ENCODE measurements around the gene NEK9. TPM values are rescaled to one million over a fixed set of nuclear protein-coding genes. Genes with fewer than 3 reads are reported as not detected.

The NEK9 gene
- total and polyA plus RNA-seq, 9 of the 15 experiments (the other 6 are each of a cell fraction or from before 2014, with no cell fraction given) = 2.8 to 39.6 (median 19.8) TPM

DNA sequence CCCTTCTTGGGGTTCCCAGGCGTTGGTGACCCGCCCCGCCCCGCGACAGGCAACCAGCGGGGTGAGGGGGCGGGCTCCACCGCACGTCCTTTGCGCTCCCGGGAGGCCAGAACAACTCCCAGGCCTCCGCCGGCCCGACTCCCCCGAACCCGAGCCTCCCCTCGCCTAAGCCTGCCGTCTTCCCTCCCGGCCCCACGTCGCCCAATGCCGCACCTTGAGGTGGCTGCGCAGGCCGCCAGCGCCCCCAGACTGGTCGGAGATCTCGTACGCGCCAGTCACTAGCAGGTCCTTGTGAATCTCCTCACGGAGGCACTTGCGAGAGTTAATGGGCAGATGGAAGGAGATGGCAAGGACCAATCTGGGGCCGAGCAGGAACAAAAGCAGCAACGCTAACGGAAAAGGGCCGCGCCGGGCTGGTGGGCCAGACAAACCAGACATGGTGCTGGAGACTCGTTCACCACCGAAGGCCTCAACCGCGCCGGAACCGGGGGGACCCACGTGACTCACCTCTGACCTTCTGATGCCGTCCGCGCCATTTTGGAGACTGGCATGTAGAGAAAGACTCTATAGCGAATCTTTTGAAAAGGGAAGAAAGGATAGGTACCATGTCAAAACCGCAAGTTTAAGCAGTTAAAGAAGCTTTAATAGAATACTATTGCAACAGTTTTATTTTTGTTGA lies 49.4 kb upstream of the NEK9 start, which contains the start of gene TMED10 (continued):
- TF ChIP-seq, protein P1, sequence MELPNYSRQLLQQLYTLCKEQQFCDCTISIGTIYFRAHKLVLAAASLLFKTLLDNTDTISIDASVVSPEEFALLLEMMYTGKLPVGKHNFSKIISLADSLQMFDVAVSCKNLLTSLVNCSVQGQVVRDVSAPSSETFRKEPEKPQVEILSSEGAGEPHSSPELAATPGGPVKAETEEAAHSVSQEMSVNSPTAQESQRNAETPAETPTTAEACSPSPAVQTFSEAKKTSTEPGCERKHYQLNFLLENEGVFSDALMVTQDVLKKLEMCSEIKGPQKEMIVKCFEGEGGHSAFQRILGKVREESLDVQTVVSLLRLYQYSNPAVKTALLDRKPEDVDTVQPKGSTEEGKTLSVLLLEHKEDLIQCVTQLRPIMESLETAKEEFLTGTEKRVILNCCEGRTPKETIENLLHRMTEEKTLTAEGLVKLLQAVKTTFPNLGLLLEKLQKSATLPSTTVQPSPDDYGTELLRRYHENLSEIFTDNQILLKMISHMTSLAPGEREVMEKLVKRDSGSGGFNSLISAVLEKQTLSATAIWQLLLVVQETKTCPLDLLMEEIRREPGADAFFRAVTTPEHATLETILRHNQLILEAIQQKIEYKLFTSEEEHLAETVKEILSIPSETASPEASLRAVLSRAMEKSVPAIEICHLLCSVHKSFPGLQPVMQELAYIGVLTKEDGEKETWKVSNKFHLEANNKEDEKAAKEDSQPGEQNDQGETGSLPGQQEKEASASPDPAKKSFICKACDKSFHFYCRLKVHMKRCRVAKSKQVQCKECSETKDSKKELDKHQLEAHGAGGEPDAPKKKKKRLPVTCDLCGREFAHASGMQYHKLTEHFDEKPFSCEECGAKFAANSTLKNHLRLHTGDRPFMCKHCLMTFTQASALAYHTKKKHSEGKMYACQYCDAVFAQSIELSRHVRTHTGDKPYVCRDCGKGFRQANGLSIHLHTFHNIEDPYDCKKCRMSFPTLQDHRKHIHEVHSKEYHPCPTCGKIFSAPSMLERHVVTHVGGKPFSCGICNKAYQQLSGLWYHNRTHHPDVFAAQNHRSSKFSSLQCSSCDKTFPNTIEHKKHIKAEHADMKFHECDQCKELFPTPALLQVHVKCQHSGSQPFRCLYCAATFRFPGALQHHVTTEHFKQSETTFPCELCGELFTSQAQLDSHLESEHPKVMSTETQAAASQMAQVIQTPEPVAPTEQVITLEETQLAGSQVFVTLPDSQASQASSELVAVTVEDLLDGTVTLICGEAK (IDR thresholded peaks at IDR 0.05) = peak; percentile 97
- TF ChIP-seq, protein P1 (CRISPR knock-in tag; IDR thresholded peaks at IDR 0.05) = no peak
- peak; percentile 95 for TF ChIP-seq TOE1 (IDR thresholded peaks at IDR 0.05; ENCODE audit: borderline replicate concordance)
- TF ChIP-seq TOE1 (CRISPR knock-in tag; IDR thresholded peaks at IDR 0.05; ENCODE audit: borderline replicate concordance, low read depth) = 0 out of 2 replicates have a peak, but pooled peaks have one; percentile 38
- peak; percentile 98 for TF ChIP-seq GABPA (tag; conservative IDR thresholded peaks at IDR 0.05; ENCODE audit: low read depth)
- TF ChIP-seq, protein P2, sequence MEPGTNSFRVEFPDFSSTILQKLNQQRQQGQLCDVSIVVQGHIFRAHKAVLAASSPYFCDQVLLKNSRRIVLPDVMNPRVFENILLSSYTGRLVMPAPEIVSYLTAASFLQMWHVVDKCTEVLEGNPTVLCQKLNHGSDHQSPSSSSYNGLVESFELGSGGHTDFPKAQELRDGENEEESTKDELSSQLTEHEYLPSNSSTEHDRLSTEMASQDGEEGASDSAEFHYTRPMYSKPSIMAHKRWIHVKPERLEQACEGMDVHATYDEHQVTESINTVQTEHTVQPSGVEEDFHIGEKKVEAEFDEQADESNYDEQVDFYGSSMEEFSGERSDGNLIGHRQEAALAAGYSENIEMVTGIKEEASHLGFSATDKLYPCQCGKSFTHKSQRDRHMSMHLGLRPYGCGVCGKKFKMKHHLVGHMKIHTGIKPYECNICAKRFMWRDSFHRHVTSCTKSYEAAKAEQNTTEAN (CRISPR knock-in tag; IDR thresholded peaks at IDR 0.05) = 0 out of 2 replicates have a peak, but pooled peaks have one; percentile 49
- TF ChIP-seq ZNF766 (CRISPR knock-in tag; conservative IDR thresholded peaks at IDR 0.05) = peak; percentile 87
- TF ChIP-seq SMAD4 (CRISPR knock-in tag; conservative IDR thresholded peaks at IDR 0.05) = peak; percentile 45; the same call in 1 of the 2 replicates
- peak; percentile 67; the same call in 1 of the 2 replicates for TF ChIP-seq PRMT5 (CRISPR knock-in tag; IDR thresholded peaks at IDR 0.05)
- peak; percentile 65 for TF ChIP-seq CXXC5 (CRISPR knock-in tag; IDR thresholded peaks at IDR 0.05)
- TF ChIP-seq, protein P3, sequence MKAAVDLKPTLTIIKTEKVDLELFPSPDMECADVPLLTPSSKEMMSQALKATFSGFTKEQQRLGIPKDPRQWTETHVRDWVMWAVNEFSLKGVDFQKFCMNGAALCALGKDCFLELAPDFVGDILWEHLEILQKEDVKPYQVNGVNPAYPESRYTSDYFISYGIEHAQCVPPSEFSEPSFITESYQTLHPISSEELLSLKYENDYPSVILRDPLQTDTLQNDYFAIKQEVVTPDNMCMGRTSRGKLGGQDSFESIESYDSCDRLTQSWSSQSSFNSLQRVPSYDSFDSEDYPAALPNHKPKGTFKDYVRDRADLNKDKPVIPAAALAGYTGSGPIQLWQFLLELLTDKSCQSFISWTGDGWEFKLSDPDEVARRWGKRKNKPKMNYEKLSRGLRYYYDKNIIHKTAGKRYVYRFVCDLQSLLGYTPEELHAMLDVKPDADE (conservative IDR thresholded peaks at IDR 0.05; ENCODE audit: control insufficient read depth, low read depth, low read length) = peak; percentile 68; the same call in 1 of the 2 replicates
- TF ChIP-seq ARID1B (IDR thresholded peaks at IDR 0.05) = no peak
- peak in 1 of 2 experiments; percentile 91; a peak in 2 of 4 replicates for TF ChIP-seq CSDE1 (IDR thresholded peaks at IDR 0.05)
- no peak for TF ChIP-seq ZEB2 (IDR thresholded peaks at IDR 0.05)
- TF ChIP-seq GATAD2A (IDR thresholded peaks at IDR 0.05) = 0 out of 2 replicates have a peak, but pooled peaks have one; percentile 25
- 0 out of 2 replicates have a peak, but pooled peaks have one; percentile 17 for TF ChIP-seq TRIM28 (IDR thresholded peaks at IDR 0.05)
- 0 out of 2 replicates have a peak, but pooled peaks have one; percentile 28 for TF ChIP-seq FOXM1 (IDR thresholded peaks at IDR 0.05; ENCODE audit: low read depth)
- no peak for TF ChIP-seq FOXM1 (CRISPR knock-in tag; IDR thresholded peaks at IDR 0.05; ENCODE audit: low read depth)
